H9 (cell line): Measurements from ENCODE around the gene LRMDA. TPM values are rescaled to one million over a fixed set of nuclear protein-coding genes. Genes with fewer than 3 reads are reported as not detected.
A peak's percentile ranks its signal among the peaks of the same experiment; 100 is the strongest.

Experiments used
- DNase-seq: peaks from one replicate; pipeline ENCODE4 v3.0.0-alpha.2; 2017
- H2AFZ ChIP-seq: one replicate; pipeline ENCODE4 v1.6.1; 2013; ENCODE audit warnings: mild to moderate bottlenecking, low read length, control low read depth, moderate library complexity
- H2AK5ac ChIP-seq: 2 replicates; pipeline ENCODE4 v1.6.1; 2013; ENCODE audit warnings: low read length, control low read depth, mixed read lengths; ENCODE audit not compliant: insufficient read length
- H2BK120ac ChIP-seq: one replicate; pipeline ENCODE4 v1.6.1; 2013; ENCODE audit warnings: low read depth, mild to moderate bottlenecking, low read length, control low read depth, inconsistent platforms; ENCODE audit not compliant: poor library complexity, severe bottlenecking
- H2BK12ac ChIP-seq: 2 replicates; pipeline ENCODE4 v1.6.1; 2013; ENCODE audit warnings: low read length, control low read depth, mixed read lengths, low read depth; ENCODE audit not compliant: insufficient read length
- H2BK15ac ChIP-seq: 2 replicates; pipeline ENCODE4 v1.6.1; 2013; ENCODE audit warnings: low read depth, low read length, control low read depth
- H2BK20ac ChIP-seq: one replicate; pipeline ENCODE4 v1.6.1; 2013; ENCODE audit warnings: low read depth, mild to moderate bottlenecking, low read length, control low read depth, inconsistent platforms; ENCODE audit not compliant: poor library complexity, severe bottlenecking
- H2BK5ac ChIP-seq: 2 replicates; pipeline ENCODE4 v1.6.1; 2013; ENCODE audit warnings: low read length, control low read depth, mixed read lengths; ENCODE audit not compliant: insufficient read length
- H3K14ac ChIP-seq: 2 replicates; pipeline ENCODE4 v1.6.1; 2013; ENCODE audit warnings: low read length, control low read depth; ENCODE audit not compliant: insufficient read depth
- H3K18ac ChIP-seq: 2 replicates; pipeline ENCODE4 v1.6.1; 2013; ENCODE audit warnings: low read depth, mild to moderate bottlenecking, mixed read lengths, low read length, control low read depth; ENCODE audit not compliant: insufficient read length
- H3K23ac ChIP-seq: 2 replicates; pipeline ENCODE4 v1.6.1; 2013; ENCODE audit warnings: low read length, control low read depth, mixed read lengths, low read depth; ENCODE audit not compliant: insufficient read length
- H3K23me2 ChIP-seq: 2 replicates; pipeline ENCODE4 v1.6.1; 2013; ENCODE audit warnings: low read depth, mild to moderate bottlenecking, mixed read lengths, low read length, control low read depth; ENCODE audit not compliant: insufficient read length, poor library complexity, severe bottlenecking
- H3K27ac ChIP-seq: 2 replicates; pipeline ENCODE4 v1.5.1; 2013; ENCODE audit warnings: low read length, control low read depth, mixed read lengths, low read depth; ENCODE audit not compliant: insufficient read length
- H3K27me3 ChIP-seq: 2 replicates; pipeline ENCODE4 v1.6.1; 2013; ENCODE audit warnings: low read length, control low read depth, inconsistent platforms; ENCODE audit not compliant: insufficient read depth
- H3K4ac ChIP-seq: 2 replicates; pipeline ENCODE4 v1.6.1; 2013; ENCODE audit warnings: low read depth, mild to moderate bottlenecking, control low read depth, inconsistent platforms, low read length, moderate library complexity
- H3K4me1 ChIP-seq: 2 replicates; pipeline ENCODE4 v1.6.1; 2013; ENCODE audit warnings: low read length, control low read depth, inconsistent platforms; ENCODE audit not compliant: insufficient read depth
- H3K4me2 ChIP-seq: 2 replicates; pipeline ENCODE4 v1.6.1; 2013; ENCODE audit warnings: low read length, control low read depth, mixed read lengths; ENCODE audit not compliant: insufficient read length, insufficient read depth
- H3K56ac ChIP-seq: 2 replicates; pipeline ENCODE4 v1.6.1; 2013; ENCODE audit warnings: low read depth, mild to moderate bottlenecking, mixed read lengths, low read length, control low read depth; ENCODE audit not compliant: insufficient read length
- H3K79me1 ChIP-seq: 2 replicates; pipeline ENCODE4 v1.6.1; 2013; ENCODE audit warnings: low read depth, mild to moderate bottlenecking, moderate library complexity, low read length, control low read depth, inconsistent platforms; ENCODE audit not compliant: insufficient read depth, poor library complexity, severe bottlenecking
- H3K79me2 ChIP-seq: 2 replicates; pipeline ENCODE4 v1.6.1; 2013; ENCODE audit warnings: low read length, control low read depth, inconsistent platforms; ENCODE audit not compliant: insufficient read depth
- H3K9ac ChIP-seq: 2 replicates; pipeline ENCODE4 v1.6.1; 2013; ENCODE audit warnings: low read length, control low read depth, mixed read lengths; ENCODE audit not compliant: insufficient read length; ENCODE audit errors: extremely low read depth
- H3K9me3 ChIP-seq: one replicate; pipeline ENCODE4 v1.6.1; 2013; ENCODE audit warnings: low read depth, low read length, inconsistent platforms; ENCODE audit not compliant: control insufficient read depth
- H3T11ph ChIP-seq: one replicate; pipeline ENCODE4 v1.6.1; 2013; ENCODE audit warnings: mild to moderate bottlenecking, low read length, control low read depth, inconsistent platforms
- H4K20me1 ChIP-seq: one replicate; pipeline ENCODE4 v1.6.1; 2013; ENCODE audit not compliant: control insufficient read depth, insufficient read length, insufficient read depth
- H4K5ac ChIP-seq: 2 replicates; pipeline ENCODE4 v1.6.1; 2013; ENCODE audit warnings: low read depth, mild to moderate bottlenecking, mixed read lengths, low read length, control low read depth; ENCODE audit not compliant: insufficient read length
- H4K8ac ChIP-seq: replicated peaks from 2 replicates; pipeline ENCODE4 v1.6.1; 2013; ENCODE audit warnings: low read length, control low read depth, mixed read lengths, low read depth; ENCODE audit not compliant: insufficient read length
- H4K91ac ChIP-seq: 2 replicates; pipeline ENCODE4 v1.6.1; 2013; ENCODE audit warnings: low read depth, mild to moderate bottlenecking, moderate library complexity, mixed read lengths, low read length, control low read depth; ENCODE audit not compliant: insufficient read length
- H3K27ac Mint-ChIP-seq, 3 experiments: 2 replicates in 2 of 3; 3 replicates in 1 of 3; pipeline ENCODE4 v1.8.0; 2020 to 2021; ENCODE audit warnings: mixed read lengths in 3 of 3, mild to moderate bottlenecking in 1 of 3, moderate library complexity in 1 of 3
- H3K27me3 Mint-ChIP-seq: 2 replicates; pipeline ENCODE4 v1.8.0; 2021; ENCODE audit warnings: low read depth, mild to moderate bottlenecking, moderate library complexity, mixed read lengths
- H3K36me3 Mint-ChIP-seq, 3 experiments: 2 replicates in 2 of 3; 3 replicates in 1 of 3; pipeline ENCODE4 v1.8.0; 2020 to 2021; ENCODE audit warnings: low read depth in 3 of 3, mixed read lengths in 3 of 3; ENCODE audit not compliant: insufficient read depth in 1 of 3
- H3K4me1 Mint-ChIP-seq, 2 experiments: 2 replicates each; pipeline ENCODE4 v1.8.0; 2020; ENCODE audit warnings: mixed read lengths in 2 of 2
- H3K4me3 Mint-ChIP-seq, 2 experiments: 2 replicates in 1 of 2; 3 replicates in 1 of 2; pipeline ENCODE4 v1.8.0; 2020 to 2021; ENCODE audit warnings: mild to moderate bottlenecking in 2 of 2, mixed read lengths in 2 of 2, moderate library complexity in 1 of 2
- H3K9me3 Mint-ChIP-seq, 2 experiments: 2 replicates in 1 of 2; 3 replicates in 1 of 2; pipeline ENCODE4 v1.8.0; 2020; ENCODE audit warnings: mild to moderate bottlenecking in 2 of 2, mixed read lengths in 2 of 2, moderate library complexity in 1 of 2
- WGBS: extraction: QIAGEN DNeasy Blood & Tissue Kit; methylation state at CpG from one replicate; pipeline ENCODE4 v1.1.7; 2013; ENCODE audit warnings: missing lambda C conversion rate, low lambda C conversion rate, mixed read lengths; ENCODE audit not compliant: insufficient read length; ENCODE audit errors: extremely low coverage; 5-methylcytosine and 5-hydroxymethylcytosine counted together
- total RNA-seq: library from RNA; stranded (reverse); gene quantifications from 2 replicates; pipeline ENCODE4 v1.2.1, GENCODE V29; 2021
- TF ChIP-seq, protein P1 (sequence below): fragments of 200-600 bp; sonication (generic); conservative IDR thresholded peaks from 3 replicates; pipeline ENCODE4 v1.8.0; 2021; ENCODE audit warnings: antibody characterized with exemption, mild to moderate bottlenecking

LRMDA gene
- total RNA-seq, 1 experiment from 2014 or later = 1.8 TPM

DNA sequence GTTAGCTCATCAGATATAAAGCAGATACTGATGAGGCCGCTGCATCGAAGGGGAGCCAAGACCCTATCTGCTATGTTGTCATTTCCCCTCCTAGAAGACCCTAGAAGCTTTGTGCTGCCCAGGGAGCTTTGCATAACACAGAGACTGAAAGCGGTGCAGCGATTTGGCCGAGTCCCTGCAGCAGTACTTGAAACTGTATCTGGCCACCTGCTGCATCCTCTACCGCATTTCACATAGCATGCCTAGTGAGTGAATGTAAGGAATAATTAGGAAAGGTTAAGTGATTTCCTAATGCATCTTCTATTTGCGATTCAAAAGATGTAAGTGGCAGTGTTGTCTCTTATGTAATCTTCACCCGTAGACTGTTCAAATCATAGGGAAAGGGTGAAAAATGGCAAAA is 106.7 kb downstream of the LRMDA start:
- Histone ChIP-seq H3K79me2 (no peaks in the 10 kb centered on the region), H2BK20ac (no peak overlapping the region), H3K4me1 (peaks cover 5% of the 10 kb centered on the region), H3K4ac (no peak overlapping the region), H3K79me1 (no peaks in the 10 kb centered on the region), H3K9me3 (no peaks in the 10 kb centered on the region), H2BK5ac (no peak overlapping the region), H3K23me2 (no peaks in the 10 kb centered on the region), H2BK15ac (no peak overlapping the region), H3K4me2 (no peak overlapping the region), H2AK5ac (no peak overlapping the region), H3T11ph (no peak overlapping the region), H2BK120ac (no peak overlapping the region), H4K20me1 (no peaks in the 10 kb centered on the region), H4K5ac (no peak overlapping the region), H4K91ac (no peak overlapping the region), H3K14ac (no peak overlapping the region), H4K8ac (no peak overlapping the region), H3K27me3 (no peaks in the 10 kb centered on the region), H3K56ac (no peak overlapping the region), H3K18ac (no peak overlapping the region), H3K9ac (no peak overlapping the region), H2BK12ac (no peak overlapping the region), H3K23ac (no peak overlapping the region), H2AFZ (no peak overlapping the region), H3K27ac (no peak overlapping the region)
- Mint-ChIP-seq H3K9me3 (no peaks in the 10 kb centered on the region; a peak in 1 of 5 replicates), H3K27me3 (peaks cover 34% of the 10 kb centered on the region), H3K36me3 (no peaks in the 10 kb centered on the region), H3K27ac (no peak overlapping the region; a peak in 1 of 7 replicates), H3K4me3 (peak overlapping the region in 1 of 2 experiments; percentile 7; a peak in 2 of 5 replicates), H3K4me1 (peaks cover 53 to 56% of the 10 kb centered on the region in 2 experiments)
- DNase-seq = peak; percentile 66
- WGBS = no CpG with 5 or more reads among the region's 8 CpGs
- TF ChIP-seq, protein P1, sequence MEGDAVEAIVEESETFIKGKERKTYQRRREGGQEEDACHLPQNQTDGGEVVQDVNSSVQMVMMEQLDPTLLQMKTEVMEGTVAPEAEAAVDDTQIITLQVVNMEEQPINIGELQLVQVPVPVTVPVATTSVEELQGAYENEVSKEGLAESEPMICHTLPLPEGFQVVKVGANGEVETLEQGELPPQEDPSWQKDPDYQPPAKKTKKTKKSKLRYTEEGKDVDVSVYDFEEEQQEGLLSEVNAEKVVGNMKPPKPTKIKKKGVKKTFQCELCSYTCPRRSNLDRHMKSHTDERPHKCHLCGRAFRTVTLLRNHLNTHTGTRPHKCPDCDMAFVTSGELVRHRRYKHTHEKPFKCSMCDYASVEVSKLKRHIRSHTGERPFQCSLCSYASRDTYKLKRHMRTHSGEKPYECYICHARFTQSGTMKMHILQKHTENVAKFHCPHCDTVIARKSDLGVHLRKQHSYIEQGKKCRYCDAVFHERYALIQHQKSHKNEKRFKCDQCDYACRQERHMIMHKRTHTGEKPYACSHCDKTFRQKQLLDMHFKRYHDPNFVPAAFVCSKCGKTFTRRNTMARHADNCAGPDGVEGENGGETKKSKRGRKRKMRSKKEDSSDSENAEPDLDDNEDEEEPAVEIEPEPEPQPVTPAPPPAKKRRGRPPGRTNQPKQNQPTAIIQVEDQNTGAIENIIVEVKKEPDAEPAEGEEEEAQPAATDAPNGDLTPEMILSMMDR = no peak
